GM19467 (cell line): ENCODE results near the gene PLOD1.
"Not testable (repeated sequence)": the region's sequence is repeated elsewhere in the genome, so short reads cannot be mapped to it uniquely, and the experiment has no call there.

Experiments
- ATAC-seq: cut with Tn5 transposase; IDR thresholded peaks from one replicate; pipeline ENCODE4 v1.9.1; 2021; ENCODE audit warnings: mild to moderate bottlenecking, moderate library complexity; ENCODE audit not compliant: unreplicated experiment

PLOD1 gene

GRCh38 chr1:11934302-11935056 is at the start of gene PLOD1:
Gene PLOD1, plus strand, starts transcription at chr1:11934717. Its CDS starts 63 bp downstream, at chr1:11934780.
- peak; percentile 77 for ATAC-seq

GRCh38 chr1:11885916-11886315 is 48.6 kb upstream of the PLOD1 start:
- no peak for ATAC-seq

GRCh38 chr1:11886986-11887665 is 47.4 kb upstream of the PLOD1 start:
- no peak for ATAC-seq

GRCh38 chr1:11887666-11888007 is 46.9 kb upstream of the PLOD1 start:
- no peak for ATAC-seq

- ATAC-seq, result no peak
These were observed 46.2 kb upstream of the PLOD1 start for GRCh38 chr1:11888206-11888876.

GRCh38 chr1:11888877-11889208 is 45.7 kb upstream of the PLOD1 start:
- no peak for ATAC-seq

GRCh38 chr1:11891433-11892186 is 42.9 kb upstream of the PLOD1 start:
- ATAC-seq, result no peak

- no peak for ATAC-seq
These were observed 40.6 kb upstream of the PLOD1 start for GRCh38 chr1:11893907-11894251.

- ATAC-seq, result not testable (repeated sequence)
These were observed 40.0 kb upstream of the PLOD1 start for GRCh38 chr1:11894501-11894900.

GRCh38 chr1:11898086-11898785 is 36.3 kb upstream of the PLOD1 start:
- no peak for ATAC-seq

- ATAC-seq, result no peak
These were observed 35.6 kb upstream of the PLOD1 start for GRCh38 chr1:11898831-11899467.

GRCh38 chr1:11901446-11901845 is 33.1 kb upstream of the PLOD1 start:
- not testable (repeated sequence) for ATAC-seq

- ATAC-seq, result no peak
These were observed 31.3 kb upstream of the PLOD1 start for GRCh38 chr1:11903210-11903609.

GRCh38 chr1:11904156-11904555 is 30.4 kb upstream of the PLOD1 start:
- ATAC-seq, result not testable (repeated sequence)

GRCh38 chr1:11904978-11905377 is 29.5 kb upstream of the PLOD1 start:
- no peak for ATAC-seq

GRCh38 chr1:11906870-11907269 is 27.6 kb upstream of the PLOD1 start:
- no peak for ATAC-seq

GRCh38 chr1:11907275-11908094 is 27.0 kb upstream of the PLOD1 start:
- ATAC-seq, result peak; percentile 33

GRCh38 chr1:11908095-11908675 is 26.3 kb upstream of the PLOD1 start:
- ATAC-seq, result peak; percentile 47

GRCh38 chr1:11910914-11911228 is 23.6 kb upstream of the PLOD1 start:
- not testable (repeated sequence) for ATAC-seq
